ENCODE data around the gene POLN. TPM values are rescaled to one million over a fixed set of nuclear protein-coding genes. Genes with fewer than 3 reads are reported as not detected.

Gene POLN
- total RNA-seq, 1 donor from 2014 or later, result 2.0 TPM

DNA sequence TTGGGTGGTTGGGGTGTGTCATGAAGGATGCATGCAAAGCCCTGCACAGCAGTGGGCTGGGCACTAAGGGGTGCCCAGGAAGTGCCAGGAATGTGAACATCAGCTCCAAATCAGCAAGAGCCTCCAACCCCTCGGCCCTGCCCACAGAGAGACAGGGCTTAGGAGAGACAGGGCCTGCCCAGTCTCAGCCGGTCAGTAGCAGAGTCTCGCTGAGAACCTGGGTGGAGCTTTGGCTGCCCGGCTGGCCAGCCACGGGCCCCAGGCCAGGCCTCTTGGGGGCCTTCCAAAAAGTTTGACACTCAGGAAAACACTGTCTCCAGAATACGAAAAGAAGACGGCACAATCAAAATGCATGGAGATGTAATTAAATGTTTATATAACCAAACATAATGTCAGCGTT, 24.3 kb upstream of the POLN start:
- peak; percentile 41 for ATAC-seq
- DNase-seq (ENCODE audit: missing footprints), result peak; percentile 83
- intact Hi-C loops (cut with DNase I), result loop anchor here (5.0 to 10.0 kb wide), 2 partner anchors 86 to 199 kb away; partner anchors contain the start of gene RNF4

DNA sequence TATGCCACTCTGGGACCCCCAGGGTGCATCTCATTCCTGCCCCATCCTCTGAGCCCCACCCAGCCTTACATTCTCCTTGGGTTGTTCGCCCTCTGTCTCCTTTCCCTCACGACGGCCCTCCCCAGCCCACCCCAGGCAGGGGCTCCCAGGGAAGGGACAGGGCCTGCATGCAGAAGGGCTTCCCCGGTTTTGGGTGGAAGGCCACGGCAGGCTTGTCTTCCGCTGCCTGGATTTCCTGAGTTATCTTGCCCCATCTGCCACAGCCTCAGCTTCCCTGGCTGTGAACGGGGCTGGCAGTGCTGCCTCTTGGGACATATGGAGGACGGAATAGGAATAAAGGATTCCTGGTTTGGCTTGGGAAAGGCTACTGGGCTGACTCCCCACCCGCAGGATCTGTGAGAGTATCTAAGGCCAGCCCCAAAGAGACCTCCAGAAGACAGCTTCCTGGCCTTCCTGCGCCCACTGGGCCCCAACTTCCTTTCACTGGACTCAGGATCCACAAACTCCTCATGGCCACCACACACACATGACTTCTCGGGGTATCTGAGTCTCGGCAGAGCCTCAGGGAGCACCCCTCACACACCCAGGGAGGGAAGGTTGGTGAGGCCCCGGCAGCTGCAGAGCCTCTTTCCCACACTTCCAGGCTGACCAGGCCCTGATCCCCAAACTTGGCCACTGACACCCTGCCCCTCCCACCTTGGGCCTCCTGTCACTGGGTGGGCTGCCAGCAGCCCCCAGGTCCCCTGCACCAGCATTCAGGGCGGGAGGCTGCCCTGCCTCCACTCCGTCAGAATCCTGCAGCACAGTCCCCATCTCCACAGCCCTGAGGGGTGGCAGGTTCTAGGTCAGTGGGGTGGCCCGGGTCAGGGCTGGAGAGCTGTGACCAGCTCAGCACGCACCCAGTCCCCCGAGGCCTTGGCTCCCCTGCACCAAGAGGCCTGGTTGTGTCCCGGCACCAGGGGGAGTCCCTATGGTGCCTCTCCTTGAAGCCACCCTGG, 23.5 kb upstream of the POLN start:
- no peak for ATAC-seq
- intact Hi-C loops (cut with DNase I), result loop anchor here (5.0 to 10.0 kb wide), 2 partner anchors 87 to 199 kb away; partner anchors contain the start of gene RNF4
- DNase-seq (ENCODE audit: missing footprints), result peak; percentile 73

GRCh38 chr4:2264481-2265041, 22.6 kb upstream of the POLN start:
- DNase-seq (ENCODE audit: missing footprints), result peak; percentile 61
- intact Hi-C loops (cut with DNase I), result loop anchor here (5.0 to 10.0 kb wide), 3 partner anchors 88 to 493 kb away; partner anchors contain the start of genes RNF4 and TNIP2
- ATAC-seq, result no peak

- DNase-seq (ENCODE audit: missing footprints), result peak; percentile 48
- intact Hi-C loops (cut with DNase I), result loop anchor here (5.0 to 10.0 kb wide), 2 partner anchors 201 to 493 kb away; partner anchors contain the start of genes RNF4 and TNIP2
Measured at GRCh38 chr4:2263926-2264321, 22.0 kb upstream of the POLN start.

GRCh38 chr4:2262944-2263250, 21.0 kb upstream of the POLN start:
- intact Hi-C loops (cut with DNase I), result loop anchor here (1.0 to 10.0 kb wide), 3 partner anchors 155 to 494 kb away; partner anchors contain the start of genes CFAP99, RNF4, TNIP2 and ZFYVE28
- no peak for DNase-seq (ENCODE audit: missing footprints)
- ATAC-seq, result no peak

More at GRCh38 chr4:2263926-2264321, 22.0 kb upstream of the POLN start:
- ATAC-seq, result no peak

DNA sequence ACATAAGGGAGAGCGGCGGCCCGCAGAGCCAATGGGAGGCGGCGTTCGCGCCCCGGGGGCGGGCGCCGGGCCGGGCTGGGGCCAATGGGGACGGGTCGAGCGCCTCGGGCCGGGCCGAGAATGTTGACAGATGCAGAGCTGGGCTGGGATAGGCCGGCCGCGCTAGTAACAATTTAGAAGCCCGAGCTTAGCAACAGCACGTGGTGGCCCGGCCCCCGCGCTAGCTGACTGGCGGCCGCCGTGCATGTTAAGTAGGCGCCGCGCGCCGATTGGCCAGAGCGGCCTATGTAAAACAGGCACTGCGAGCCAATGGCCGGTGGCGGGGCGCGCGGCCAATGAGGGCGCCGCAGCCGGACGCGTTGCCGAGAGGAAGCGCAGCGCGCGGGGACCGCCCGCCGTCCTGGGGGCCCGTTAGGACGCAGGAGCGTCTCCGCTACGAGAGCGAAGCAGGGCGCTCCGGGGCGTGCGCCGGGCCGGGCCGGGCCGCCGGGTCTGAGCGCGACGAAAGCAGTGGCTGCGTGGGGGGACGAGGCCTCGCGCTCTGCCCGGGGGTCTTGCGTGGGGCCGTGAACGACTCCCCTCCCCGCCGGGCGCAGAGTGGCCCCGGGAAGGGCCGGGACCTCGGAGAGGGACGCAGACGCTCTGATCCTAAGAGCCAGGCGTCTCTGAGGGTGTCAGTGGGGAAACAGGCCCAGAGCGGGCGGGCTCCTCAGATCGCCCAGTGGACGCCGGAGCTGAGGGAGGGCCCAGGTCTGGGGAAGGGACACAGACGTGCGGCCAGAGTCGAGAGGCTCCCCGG, 20.4 kb upstream of the POLN start:
- ATAC-seq (peak; percentile 96), DNase-seq (ENCODE audit: missing footprints) (peak; percentile 100)
- intact Hi-C loops (cut with DNase I), result loop anchor here (1.0 to 10.0 kb wide), 3 partner anchors 156 to 495 kb away; partner anchors contain the start of genes CFAP99, RNF4, TNIP2 and ZFYVE28

DNA sequence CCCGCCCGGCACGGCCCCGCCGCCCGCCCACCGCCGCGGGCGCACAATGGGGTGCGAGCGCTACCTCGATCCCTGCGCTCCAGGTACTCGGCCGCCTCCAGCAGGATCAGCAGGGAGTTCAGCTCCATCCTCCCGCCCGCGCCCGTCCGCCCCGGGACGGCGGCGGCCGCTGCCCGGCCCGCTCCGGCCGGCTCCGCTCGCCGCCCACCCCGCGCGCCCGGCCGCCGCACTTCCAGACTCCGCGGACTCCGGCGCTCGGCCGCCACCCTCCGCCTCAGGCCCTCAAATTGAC, 19.9 kb upstream of the POLN start, which contains the start of gene MXD4:
Gene MXD4 (minus strand): TSS at position 257 of the 292 bp plus-strand sequence. CDS start 129 bp downstream, at position 128.
- intact Hi-C loops (cut with DNase I), result loop anchor here (1.0 to 10.0 kb wide), 3 partner anchors 157 to 496 kb away; partner anchors contain the start of genes CFAP99, RNF4, TNIP2 and ZFYVE28
- DNase-seq (ENCODE audit: missing footprints) (no peak), ATAC-seq (no peak)

- intact Hi-C loops (cut with DNase I), result loop anchor here (5.0 to 10.0 kb wide), 2 partner anchors 204 to 496 kb away; partner anchors contain the start of genes RNF4 and TNIP2
- ATAC-seq (no peak), DNase-seq (ENCODE audit: missing footprints) (peak; percentile 88)
Measured at GRCh38 chr4:2261110-2261852, 19.4 kb upstream of the POLN start.

DNA sequence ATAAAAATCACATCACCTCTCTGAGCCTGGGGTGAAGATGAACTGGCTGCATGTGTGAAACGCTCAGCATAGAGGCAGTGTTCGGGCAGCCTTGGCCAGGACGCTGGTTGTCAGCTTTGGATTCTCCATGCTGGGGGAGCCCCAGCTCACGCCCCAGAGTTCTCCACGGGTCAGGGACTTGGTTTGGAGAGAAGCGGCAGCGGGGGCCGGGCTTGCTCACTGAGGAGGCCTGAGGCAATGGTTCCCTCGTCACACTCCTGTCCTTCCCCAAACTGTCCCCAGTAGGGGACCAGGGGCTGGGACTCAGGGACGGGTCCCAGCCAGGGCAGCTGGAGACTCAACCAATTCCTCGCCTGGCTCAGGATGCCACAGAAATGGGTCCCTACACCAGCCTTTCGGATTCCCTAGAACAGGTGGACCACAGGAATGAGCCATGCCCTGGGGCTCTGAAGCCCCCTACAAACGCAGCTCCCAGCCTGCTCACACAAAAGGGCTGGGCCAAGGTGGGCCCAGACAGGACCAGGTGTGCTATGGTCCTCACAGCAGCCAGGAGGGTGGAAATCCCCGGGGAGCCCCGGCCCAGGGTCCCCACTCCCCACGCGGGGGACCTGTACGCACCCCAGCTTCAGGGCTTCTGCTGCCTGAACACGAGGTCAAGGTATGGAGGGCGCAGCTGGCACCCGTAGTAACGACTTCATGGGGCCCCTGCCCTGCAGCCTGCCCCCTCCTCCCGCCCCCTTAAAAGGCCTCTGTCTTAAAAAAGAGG, 18.6 kb upstream of the POLN start:
- intact Hi-C loops (cut with DNase I), result loop anchor here (5.0 to 10.0 kb wide), 2 partner anchors 204 to 497 kb away; partner anchors contain the start of genes RNF4 and TNIP2
- DNase-seq (ENCODE audit: missing footprints) (peak; percentile 67), ATAC-seq (no peak)

- DNase-seq (ENCODE audit: missing footprints) (peak; percentile 53), ATAC-seq (no peak)
- intact Hi-C loops (cut with DNase I), result loop anchor here (5.0 to 10.0 kb wide), 2 partner anchors 205 to 498 kb away; partner anchors contain the start of genes RNF4 and TNIP2
Measured at GRCh38 chr4:2259541-2260343, 17.8 kb upstream of the POLN start.

GRCh38 chr4:2259036-2259540, 17.2 kb upstream of the POLN start:
- peak; percentile 64 for DNase-seq (ENCODE audit: missing footprints)
- intact Hi-C loops (cut with DNase I), result no loop called here
- no peak for ATAC-seq

DNA sequence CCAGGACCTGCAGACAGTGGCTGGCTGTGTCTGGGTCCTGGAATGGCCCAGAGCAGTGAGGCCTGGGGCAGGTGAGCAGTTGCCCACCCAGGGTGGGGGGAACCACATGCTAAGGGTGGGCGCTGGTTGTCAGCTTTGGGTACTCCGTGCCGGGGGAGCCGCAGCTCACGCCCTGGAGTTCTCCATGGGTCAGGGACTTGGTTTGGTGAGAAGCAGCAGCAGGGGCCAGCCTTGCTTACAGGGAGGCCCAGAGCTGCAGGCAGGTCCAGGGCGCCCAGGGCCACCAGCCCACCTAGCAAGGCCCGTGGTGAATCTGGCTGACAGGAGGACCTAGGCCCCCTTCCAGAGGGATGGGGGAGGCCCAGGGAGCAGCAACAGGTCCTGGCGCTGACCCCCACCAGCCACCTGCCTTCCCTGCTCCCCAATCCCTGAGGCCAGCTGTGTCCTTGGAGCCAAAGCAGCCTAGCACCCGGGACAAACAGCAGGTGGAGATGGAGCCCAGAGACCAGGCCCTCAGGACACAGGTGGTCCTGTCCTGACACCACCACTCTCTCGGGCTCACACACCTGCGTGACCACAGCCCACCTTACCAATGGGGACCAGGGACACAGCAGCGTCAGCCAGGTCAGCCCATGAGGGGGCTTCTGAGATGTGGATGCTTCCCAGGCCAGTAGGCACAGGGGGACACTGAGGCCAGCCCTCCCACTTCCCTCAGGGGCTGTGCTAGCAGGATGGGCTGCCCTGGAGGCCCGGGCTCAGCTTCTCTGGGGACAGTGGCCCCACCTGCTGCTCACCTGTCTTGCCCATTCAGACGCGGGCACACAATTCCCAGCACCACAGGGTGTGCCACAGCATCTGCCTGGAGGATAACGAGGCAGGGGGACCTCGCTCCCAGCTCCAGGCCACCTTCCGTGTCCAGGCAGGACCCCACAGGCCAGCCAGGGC, 16.4 kb upstream of the POLN start:
- intact Hi-C loops (cut with DNase I), result no loop called here
- no peak for ATAC-seq
- peak; percentile 50 for DNase-seq (ENCODE audit: missing footprints)

DNA sequence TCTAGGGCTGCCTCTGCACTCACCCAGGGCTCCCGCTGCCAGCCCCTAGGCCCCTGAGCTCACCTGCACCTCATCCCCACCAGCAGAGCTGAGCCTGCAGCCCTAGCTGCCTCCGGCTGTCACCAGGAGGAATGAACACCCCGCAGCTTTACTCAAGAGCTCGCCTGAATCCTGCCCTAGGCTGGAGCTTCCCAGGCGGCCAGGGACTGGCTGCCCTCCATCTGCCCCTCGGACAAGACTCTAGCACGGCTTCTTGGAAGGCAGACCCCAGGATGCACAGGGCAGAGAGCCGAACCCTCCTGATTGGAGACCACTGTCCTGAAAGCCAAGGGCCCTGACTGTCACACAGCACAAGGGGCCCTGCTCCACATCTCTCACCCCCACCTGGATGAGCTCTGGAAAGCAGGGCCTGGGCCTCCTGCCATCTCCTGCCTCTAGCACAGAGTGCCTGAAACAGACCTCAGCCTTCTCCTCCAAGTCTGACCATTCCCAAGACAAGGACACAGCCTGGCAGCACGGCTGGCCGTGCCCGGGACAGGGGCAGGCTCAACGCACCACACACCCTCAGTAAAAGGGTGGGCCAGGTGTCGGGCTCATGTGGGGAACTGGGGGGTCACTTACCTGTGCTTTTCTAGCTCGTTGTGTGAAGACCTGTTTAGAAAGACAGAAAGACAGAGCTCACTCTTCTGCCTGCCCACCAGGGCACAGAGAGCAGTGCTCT, 15.6 kb upstream of the POLN start:
- no peak for ATAC-seq
- intact Hi-C loops (cut with DNase I), result loop anchor here (2.0 kb wide), 1 partner anchor 15 kb away; the partner anchor contains the start of genes HAUS3 and POLN

DNA sequence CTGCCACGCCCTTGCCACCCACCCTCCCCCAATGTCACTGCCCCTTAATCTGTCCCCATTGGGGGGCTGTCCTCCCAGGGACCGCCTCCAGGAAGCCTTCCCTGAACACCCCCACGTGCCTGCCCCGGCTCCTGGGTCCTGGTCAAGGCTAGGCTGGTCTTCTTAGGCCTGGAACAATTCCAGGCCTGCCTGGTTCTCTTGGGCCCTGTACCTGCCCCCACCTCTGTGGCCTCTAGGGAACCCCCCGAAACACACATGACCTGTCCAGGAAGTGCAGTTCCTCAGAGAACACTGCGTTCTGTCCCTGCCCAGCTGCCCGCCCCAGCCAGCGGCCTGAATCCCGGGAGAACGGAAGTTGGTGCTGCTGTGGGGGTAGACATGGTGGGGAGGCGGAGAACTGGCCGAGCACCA, 14.9 kb upstream of the POLN start:
- intact Hi-C loops (cut with DNase I), result loop anchor here (2.0 kb wide), 1 partner anchor 14 kb away; the partner anchor contains the start of genes HAUS3 and POLN

More for the DNA sequence above, 15.6 kb upstream of the POLN start:
- peak; percentile 58 for DNase-seq (ENCODE audit: missing footprints)

More for the DNA sequence above, 14.9 kb upstream of the POLN start:
- ATAC-seq (peak; percentile 3), DNase-seq (ENCODE audit: missing footprints) (peak; percentile 75)
